ENCODE data around the gene ROGDI. TPM values are rescaled to one million over a fixed set of nuclear protein-coding genes. Genes with fewer than 3 reads are reported as not detected.

ROGDI gene
- total and polyA plus RNA-seq, 2 of the 13 experiments (the other 11 are each of a cell fraction or from before 2014, with no cell fraction given) = 19.2 to 42.1 TPM

- TF ChIP-seq SP5 (CRISPR knock-in tag; IDR thresholded peaks at IDR 0.05; ENCODE audit: borderline replicate concordance, low read depth) (peak; percentile 89), POLR2G (IDR thresholded peaks at IDR 0.05; ENCODE audit: low read depth, low read length) (peak; percentile 69), TCF12 (IDR thresholded peaks at IDR 0.05) (no peak), TCF12 (CRISPR knock-in tag; IDR thresholded peaks at IDR 0.05) (0 out of 2 replicates have a peak, but pooled peaks have one; percentile 65), NBN (conservative IDR thresholded peaks at IDR 0.05) (no peak), BRD4 (CRISPR knock-in tag; IDR thresholded peaks at IDR 0.05) (0 out of 2 replicates have a peak, but pooled peaks have one; percentile 44), POLR2AphosphoS5 (IDR thresholded peaks at IDR 0.05; ENCODE audit: low read depth, low read length) (peak; percentile 60), ZNF275 (CRISPR knock-in tag; IDR thresholded peaks at IDR 0.05; ENCODE audit: borderline replicate concordance) (peak; percentile 79; the same call in 1 of the 2 replicates), MTA1 (CRISPR knock-in tag; IDR thresholded peaks at IDR 0.05; ENCODE audit: borderline replicate concordance) (peak; percentile 39; the same call in 1 of the 2 replicates), POGZ (CRISPR knock-in tag; IDR thresholded peaks at IDR 0.05) (peak; percentile 43), ZNF256 (CRISPR knock-in tag; conservative IDR thresholded peaks at IDR 0.05) (0 out of 2 replicates have a peak, but pooled peaks have one; percentile 12), ZNF124 (CRISPR knock-in tag; IDR thresholded peaks at IDR 0.05) (no peak; the same call in none of the 2 replicates), ZNF768 (CRISPR knock-in tag; IDR thresholded peaks at IDR 0.05) (peak; percentile 48; the same call in 1 of the 2 replicates), NONO (IDR thresholded peaks at IDR 0.05) (no peak), NONO (CRISPR knock-in tag; conservative IDR thresholded peaks at IDR 0.05) (peak; percentile 62; the same call in 1 of the 2 replicates), ARHGAP35 (CRISPR knock-in tag; IDR thresholded peaks at IDR 0.05; ENCODE audit: borderline replicate concordance) (peak; percentile 93), ATF7 (IDR thresholded peaks at IDR 0.05) (no peak), ATF7 (CRISPR knock-in tag; IDR thresholded peaks at IDR 0.05) (no peak), TMF1 (CRISPR knock-in tag; IDR thresholded peaks at IDR 0.05; ENCODE audit: low read depth) (peak; percentile 38; the same call in 1 of the 2 replicates), MZF1 (CRISPR knock-in tag; IDR thresholded peaks at IDR 0.05; ENCODE audit: borderline replicate concordance) (no peak), GPN1 (CRISPR knock-in tag; IDR thresholded peaks at IDR 0.05; ENCODE audit: borderline replicate concordance) (0 out of 2 replicates have a peak, but pooled peaks have one; percentile 48), ZNF580 (CRISPR knock-in tag; IDR thresholded peaks at IDR 0.05; ENCODE audit: borderline replicate concordance, low read depth) (peak; percentile 86; the same call in 1 of the 2 replicates), ZBTB21 (CRISPR knock-in tag; IDR thresholded peaks at IDR 0.05) (no peak), SNAPC2 (CRISPR knock-in tag; IDR thresholded peaks at IDR 0.05) (peak; percentile 25; the same call in 1 of the 2 replicates), PAXIP1 (CRISPR knock-in tag; conservative IDR thresholded peaks at IDR 0.05) (no peak; the same call in 1 of the 2 replicates), TFDP2 (CRISPR knock-in tag; IDR thresholded peaks at IDR 0.05) (peak; percentile 81)
Measured at GRCh38 chr16:4766875-4767628, 35.4 kb downstream of the ROGDI start, which contains the start of gene ZNF500 (continued).
